Measurements from ENCODE around the gene DIO3. TPM values are rescaled to one million over a fixed set of nuclear protein-coding genes. Genes with fewer than 3 reads are reported as not detected.
A peak's percentile ranks its signal among the peaks of the same experiment; 100 is the strongest.
"Not testable (repeated sequence)": the region's sequence is repeated elsewhere in the genome, so short reads cannot be mapped to it uniquely, and the experiment has no call there.

DIO3 gene
- total and polyA plus RNA-seq, 8 donors = 0.29 to 3.4 (median 1.5) TPM; not detected in 2

DNA sequence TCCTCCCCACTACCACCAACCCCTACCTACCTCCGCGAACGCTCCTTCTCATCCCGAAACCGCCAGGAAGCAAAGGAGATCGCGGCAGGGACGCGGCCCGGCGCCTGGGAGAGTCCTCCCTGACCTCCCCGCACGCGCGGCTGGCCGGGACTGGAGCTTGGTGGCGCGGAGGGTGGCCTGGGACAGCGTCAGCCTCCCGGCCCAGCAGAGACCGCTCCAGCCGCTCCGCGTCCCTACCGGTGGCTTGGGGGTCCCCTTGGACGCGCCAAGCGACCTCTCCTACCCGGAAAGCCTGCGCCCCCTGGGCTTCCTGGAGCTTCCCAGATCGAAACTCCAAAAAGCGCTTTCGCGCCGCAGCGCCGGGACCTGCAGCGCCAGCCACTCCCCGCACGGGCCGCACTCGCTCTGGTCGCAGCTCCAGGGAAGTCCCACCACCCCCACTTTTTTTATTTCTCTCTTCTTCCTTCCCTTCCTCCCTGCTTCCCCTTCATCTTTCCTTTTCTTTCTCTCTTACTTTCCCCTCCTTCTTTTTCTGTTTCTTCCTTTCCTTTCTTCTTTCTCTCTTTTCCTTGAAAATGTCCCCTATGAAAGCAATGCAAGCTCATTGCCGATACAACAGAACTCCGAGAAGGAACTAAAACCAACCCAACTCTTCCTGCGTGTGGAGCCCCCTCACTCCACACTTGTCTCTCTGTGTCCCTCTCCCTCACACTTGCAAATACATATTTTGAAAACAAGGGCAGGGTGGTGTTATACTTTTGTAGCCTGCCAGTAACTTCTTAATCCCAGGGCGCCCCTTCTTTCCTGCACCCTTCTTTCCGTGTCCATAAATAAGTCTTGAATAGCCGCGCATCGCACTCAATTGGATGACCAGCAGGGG lies 3.8 kb downstream of the DIO3 start:
- peak in 1 of 2 donors; percentile 29 for DNase-seq
- H3K4me3 ChIP-seq = peak overlapping the region; percentile 21 to 33 (median 26)
- no peak overlapping the region for H3K27ac ChIP-seq
- intact Hi-C loops (cut with DNase I; ENCODE audit: low total_unique reads) = no loop called here
- peaks cover 34 to 97% (median 47%) of the 10 kb centered on the region in 3 donors for H3K27me3 ChIP-seq
- no peaks in the 10 kb centered on the region for H3K36me3 ChIP-seq
- no peak for TF ChIP-seq POLR2AphosphoS5 (IDR thresholded peaks at IDR 0.05)
- TF ChIP-seq EP300 (IDR thresholded peaks at IDR 0.05) = no peak
- TF ChIP-seq, protein P1, sequence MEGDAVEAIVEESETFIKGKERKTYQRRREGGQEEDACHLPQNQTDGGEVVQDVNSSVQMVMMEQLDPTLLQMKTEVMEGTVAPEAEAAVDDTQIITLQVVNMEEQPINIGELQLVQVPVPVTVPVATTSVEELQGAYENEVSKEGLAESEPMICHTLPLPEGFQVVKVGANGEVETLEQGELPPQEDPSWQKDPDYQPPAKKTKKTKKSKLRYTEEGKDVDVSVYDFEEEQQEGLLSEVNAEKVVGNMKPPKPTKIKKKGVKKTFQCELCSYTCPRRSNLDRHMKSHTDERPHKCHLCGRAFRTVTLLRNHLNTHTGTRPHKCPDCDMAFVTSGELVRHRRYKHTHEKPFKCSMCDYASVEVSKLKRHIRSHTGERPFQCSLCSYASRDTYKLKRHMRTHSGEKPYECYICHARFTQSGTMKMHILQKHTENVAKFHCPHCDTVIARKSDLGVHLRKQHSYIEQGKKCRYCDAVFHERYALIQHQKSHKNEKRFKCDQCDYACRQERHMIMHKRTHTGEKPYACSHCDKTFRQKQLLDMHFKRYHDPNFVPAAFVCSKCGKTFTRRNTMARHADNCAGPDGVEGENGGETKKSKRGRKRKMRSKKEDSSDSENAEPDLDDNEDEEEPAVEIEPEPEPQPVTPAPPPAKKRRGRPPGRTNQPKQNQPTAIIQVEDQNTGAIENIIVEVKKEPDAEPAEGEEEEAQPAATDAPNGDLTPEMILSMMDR (IDR thresholded peaks at IDR 0.05) = no peak
- TF ChIP-seq POLR2A (IDR thresholded peaks at IDR 0.05) = no peak
- 3 to 7% (median 5%) methylated on average over 37 to 51 of the region's 51 CpGs for WGBS, 5 donors
- H3K4me1 ChIP-seq = peaks cover 0 to 27% (median 12%) of the 10 kb centered on the region in 4 donors
- peaks cover 10 to 22% (median 19%) of the 10 kb centered on the region in 4 donors for H3K9me3 ChIP-seq

DNA sequence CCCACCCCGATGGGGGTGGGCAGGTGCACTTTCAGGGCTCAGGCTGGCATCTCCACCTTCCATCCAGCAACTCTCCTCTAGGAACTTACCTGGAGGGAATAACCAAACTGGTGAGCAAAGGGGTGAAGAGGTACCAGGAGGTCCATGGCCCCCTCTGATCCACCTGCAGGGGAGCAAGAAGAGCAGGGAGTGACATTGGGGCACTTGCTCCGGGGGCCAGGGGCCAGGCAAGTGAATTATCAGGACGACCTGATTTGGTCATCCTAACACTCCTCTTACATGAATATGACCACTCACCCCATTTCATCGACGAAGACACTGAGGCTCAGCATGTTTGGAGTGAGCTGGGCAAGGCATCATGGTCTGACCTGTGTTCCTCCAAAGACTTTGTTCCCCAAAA lies 6.0 kb downstream of the DIO3 start:
- Histone ChIP-seq H3K36me3 (no peaks in the 10 kb centered on the region), H3K4me3 (no peak overlapping the region), H3K27me3 (peaks cover 28 to 79% (median 34%) of the 10 kb centered on the region in 3 donors), H3K4me1 (peaks cover 0 to 27% (median 11%) of the 10 kb centered on the region in 4 donors), H3K27ac (no peak overlapping the region), H3K9me3 (peaks cover 0 to 9% (median 6%) of the 10 kb centered on the region in 4 donors)
- no peak for DNase-seq
- intact Hi-C loops (cut with DNase I; ENCODE audit: low total_unique reads) = no loop called here
- TF ChIP-seq POLR2A (IDR thresholded peaks at IDR 0.05) = no peak
- no peak for TF ChIP-seq POLR2AphosphoS5 (IDR thresholded peaks at IDR 0.05)
- TF ChIP-seq EP300 (IDR thresholded peaks at IDR 0.05) = no peak
- TF ChIP-seq, protein P1 (IDR thresholded peaks at IDR 0.05) = no peak
- WGBS, 5 donors = 73 to 84% (median 76%) methylated on average over 4 to 5 of the region's 5 CpGs

DNA sequence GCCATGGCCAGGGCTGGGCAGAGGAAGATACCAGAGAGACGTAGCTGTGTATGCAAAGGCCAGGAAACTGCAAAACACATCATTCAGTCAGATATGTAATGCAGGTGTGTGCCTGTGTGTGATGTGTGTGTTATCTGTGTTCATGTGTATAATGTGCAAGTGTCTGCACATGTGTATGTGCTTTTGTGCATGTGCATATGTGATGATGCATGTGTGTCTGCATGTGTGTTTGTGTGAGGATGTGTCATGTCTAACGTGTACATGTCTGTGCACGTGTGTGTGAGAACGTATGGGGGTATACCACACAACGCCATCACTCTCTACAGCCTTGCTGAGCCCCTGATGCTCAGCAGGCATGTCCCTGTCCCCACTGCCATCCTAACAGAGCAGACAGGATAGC lies 9.7 kb downstream of the DIO3 start:
- H3K27ac ChIP-seq = no peak overlapping the region
- 64 to 81% (median 78%) methylated on average over 4 to 5 of the region's 5 CpGs for WGBS, 5 donors

DNA sequence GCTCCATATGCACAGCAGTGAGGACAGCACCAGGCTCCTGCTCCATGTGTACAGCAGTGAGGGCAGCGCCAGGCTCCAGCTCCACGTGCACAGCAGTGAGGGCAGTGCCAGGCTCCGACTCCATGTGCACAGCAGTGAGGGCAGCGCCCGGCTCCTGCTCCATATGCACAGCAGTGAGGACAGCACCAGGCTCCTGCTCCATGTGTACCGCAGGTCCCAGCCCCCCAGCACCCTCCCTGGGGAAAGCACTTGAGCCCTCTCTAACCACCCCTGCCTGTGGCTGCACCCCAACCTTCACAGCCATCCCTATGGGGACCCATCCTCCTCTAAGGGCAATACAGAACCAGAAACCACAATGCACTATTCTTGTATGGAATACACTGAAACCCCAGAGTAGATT lies 11.2 kb downstream of the DIO3 start:
- H3K36me3 ChIP-seq; DNase-seq; H3K4me1 ChIP-seq; H3K4me3 ChIP-seq; intact Hi-C loops (cut with DNase I; ENCODE audit: low total_unique reads); H3K27ac ChIP-seq; H3K9me3 ChIP-seq: not testable (repeated sequence)
- peaks cover 0 to 34% (median 3%) of the 10 kb centered on the region in 3 donors for H3K27me3 ChIP-seq
- WGBS, 5 donors = 85 to 93% (median 91%) methylated on average over 4 to 6 of the region's 6 CpGs

More for the DNA sequence above, 9.7 kb downstream of the DIO3 start:
- TF ChIP-seq EP300 (IDR thresholded peaks at IDR 0.05) (no peak), POLR2AphosphoS5 (IDR thresholded peaks at IDR 0.05) (no peak)
- H3K9me3 ChIP-seq = peaks cover 0 to 5% (median 2%) of the 10 kb centered on the region in 4 donors
- peaks cover 2 to 49% (median 3%) of the 10 kb centered on the region in 3 donors for H3K27me3 ChIP-seq
- no peak overlapping the region for H3K4me3 ChIP-seq
- no peaks in the 10 kb centered on the region for H3K36me3 ChIP-seq
- DNase-seq = no peak
- intact Hi-C loops (cut with DNase I; ENCODE audit: low total_unique reads) = no loop called here
- H3K4me1 ChIP-seq = no peaks in the 10 kb centered on the region

DNA sequence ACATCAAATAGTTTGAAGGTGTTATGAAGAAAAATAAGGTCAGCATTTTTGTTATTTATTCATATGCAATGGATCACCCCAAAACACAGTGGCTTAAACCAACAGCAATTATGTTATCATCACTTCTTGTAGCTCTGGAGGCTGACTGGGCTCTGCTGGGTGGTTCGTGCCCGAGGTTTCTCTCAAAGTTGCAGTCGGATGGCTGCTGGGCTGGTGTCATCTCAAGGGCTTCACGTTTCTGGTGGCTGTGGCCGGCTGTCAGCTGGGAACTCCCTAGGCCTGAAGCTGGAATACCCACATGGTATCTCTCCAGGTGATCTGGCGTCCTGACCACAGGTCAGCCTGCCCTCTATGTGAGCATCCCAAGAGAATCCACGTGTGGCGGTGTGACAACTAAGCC lies 12.0 kb downstream of the DIO3 start:
- intact Hi-C loops (cut with DNase I; ENCODE audit: low total_unique reads) = no loop called here
- peaks cover 0 to 5% (median 2%) of the 10 kb centered on the region in 4 donors for H3K9me3 ChIP-seq
- H3K36me3 ChIP-seq = no peaks in the 10 kb centered on the region
- peaks cover 0 to 27% (median 3%) of the 10 kb centered on the region in 3 donors for H3K27me3 ChIP-seq
- no peak for TF ChIP-seq EP300 (IDR thresholded peaks at IDR 0.05)
- TF ChIP-seq POLR2A (IDR thresholded peaks at IDR 0.05) = no peak
- TF ChIP-seq POLR2AphosphoS5 (IDR thresholded peaks at IDR 0.05) = no peak
- TF ChIP-seq, protein P1 (IDR thresholded peaks at IDR 0.05) = no peak
- H3K4me1 ChIP-seq = no peaks in the 10 kb centered on the region
- H3K4me3 ChIP-seq = no peak overlapping the region
- no peak overlapping the region for H3K27ac ChIP-seq
- DNase-seq = no peak
- 75 to 94% (median 86%) methylated on average over 7 to 8 of the region's 8 CpGs for WGBS, 5 donors
